ENCODE measurements around the gene RGS1.

Gene RGS1

DNA sequence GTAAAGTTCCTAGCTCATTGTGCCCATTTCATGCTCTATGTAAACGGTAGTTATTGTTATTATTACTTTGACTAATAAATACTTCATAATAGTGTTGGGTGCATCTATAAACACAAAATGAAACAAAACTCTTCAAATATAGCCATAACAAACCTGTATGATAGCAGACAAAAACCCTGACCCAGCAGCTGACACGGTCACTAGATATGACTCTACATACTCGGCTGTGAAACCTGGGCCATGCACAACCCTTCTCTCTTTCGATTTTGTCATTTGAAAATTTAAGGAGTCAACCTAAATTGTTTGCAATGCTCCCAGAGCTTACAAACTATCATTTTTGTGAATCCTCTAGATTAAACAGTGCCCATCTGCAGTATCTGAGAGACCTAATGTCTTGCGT, 52.3 kb downstream of the RGS1 start:
- DNase-seq = no peak

DNA sequence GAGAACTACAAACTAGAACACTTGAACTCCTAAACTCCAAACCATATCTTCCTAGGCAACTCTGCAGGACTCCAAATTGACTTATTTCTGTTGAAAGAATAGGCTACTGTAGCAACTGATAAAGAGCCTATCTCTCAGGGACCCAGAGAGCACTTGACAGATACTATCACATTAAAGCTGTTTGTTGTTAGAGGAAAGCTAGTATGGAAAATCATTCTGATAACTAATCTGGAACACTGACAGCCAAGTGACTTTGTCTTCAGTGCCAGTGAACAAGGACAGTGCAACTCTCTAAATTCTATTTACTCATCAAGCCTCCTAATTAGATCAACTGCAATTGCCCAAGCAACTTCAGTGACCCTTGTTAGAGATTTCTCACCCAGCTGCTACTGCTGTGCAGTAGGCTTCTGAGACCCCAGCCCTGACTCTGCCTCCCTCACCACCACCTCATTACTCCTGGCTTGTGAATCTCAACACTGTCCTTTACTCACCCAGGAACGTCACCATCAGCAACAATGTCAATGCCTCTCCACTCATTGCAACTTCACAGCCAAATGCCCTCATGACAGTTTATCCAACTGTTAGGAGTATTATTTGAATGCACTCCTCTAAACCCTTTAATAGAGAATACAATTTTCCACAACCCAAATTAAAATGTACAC, 53.0 kb downstream of the RGS1 start:
- DNase-seq = peak; percentile 57

DNA sequence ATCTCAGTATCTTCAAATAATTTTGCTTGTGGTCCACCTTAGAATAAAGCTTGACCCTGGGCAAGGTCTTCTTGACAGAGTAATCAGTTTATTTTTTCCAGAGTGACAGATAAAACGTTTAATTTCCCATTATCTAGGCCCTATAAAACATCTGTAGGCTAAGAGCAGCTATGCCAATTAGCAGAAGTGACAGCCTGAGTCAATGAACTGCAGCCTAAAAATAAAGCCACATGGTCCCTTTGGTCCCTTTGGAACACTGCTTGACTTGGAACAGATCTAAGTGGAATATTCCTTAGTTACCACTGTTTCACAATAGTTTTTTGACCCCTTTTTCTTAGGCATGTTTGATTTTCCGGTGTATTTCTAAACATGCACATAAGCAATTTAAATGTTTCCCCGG, 54.0 kb downstream of the RGS1 start:
- no peak for DNase-seq

Data from islet precursor cell (in vitro differentiated cells).